GM19099 (cell line): ENCODE results near the gene TNKS1BP1.

ENCODE experiments used
- POLR2A ChIP-seq: IDR thresholded peaks from 3 replicates; pipeline ENCODE4 v1.6.1; 2011; ENCODE audit warnings: low read depth; ENCODE audit not compliant: insufficient read length; ENCODE audit errors: extremely low read depth

TNKS1BP1 gene

GRCh38 chr11:57341250-57341808 lies 16.6 kb upstream of the TNKS1BP1 start:
- no peak for TF ChIP-seq POLR2A

GRCh38 chr11:57340039-57340615 lies 15.4 kb upstream of the TNKS1BP1 start:
- TF ChIP-seq POLR2A, result no peak

GRCh38 chr11:57339328-57339727 lies 14.6 kb upstream of the TNKS1BP1 start:
- TF ChIP-seq POLR2A, result no peak

GRCh38 chr11:57338142-57338541 lies 13.4 kb upstream of the TNKS1BP1 start, which contains the start of gene P2RX3:
TSS of gene P2RX3 (plus strand) at chr11:57338352. CDS start at chr11:57338551, 199 bp downstream.
- no peak for TF ChIP-seq POLR2A

GRCh38 chr11:57336111-57336666 lies 11.4 kb upstream of the TNKS1BP1 start:
- TF ChIP-seq POLR2A, result no peak

- peak; percentile 82 for TF ChIP-seq POLR2A
Observed at GRCh38 chr11:57335343-57336110, 10.8 kb upstream of the TNKS1BP1 start, which contains the start of gene SSRP1. TSS of gene SSRP1 (minus strand) at chr11:57335892. CDS start at chr11:57335121, 771 bp downstream.

- no peak for TF ChIP-seq POLR2A
Observed at GRCh38 chr11:57335023-57335342, 10.2 kb upstream of the TNKS1BP1 start.

- no peak for TF ChIP-seq POLR2A
Observed at GRCh38 chr11:57332694-57333440, 8.1 kb upstream of the TNKS1BP1 start.

GRCh38 chr11:57331720-57332119 lies 7.0 kb upstream of the TNKS1BP1 start:
- TF ChIP-seq POLR2A, result no peak

- TF ChIP-seq POLR2A, result no peak
Observed at GRCh38 chr11:57330029-57330428, 5.3 kb upstream of the TNKS1BP1 start.

- no peak for TF ChIP-seq POLR2A
Observed at GRCh38 chr11:57327721-57328120, 3.0 kb upstream of the TNKS1BP1 start.

- TF ChIP-seq POLR2A, result no peak
Observed at GRCh38 chr11:57325735-57326048, 940 bp upstream of the TNKS1BP1 start.

- TF ChIP-seq POLR2A, result no peak
Observed at GRCh38 chr11:57324154-57324885, 432 bp downstream of the TNKS1BP1 start.

- no peak for TF ChIP-seq POLR2A
Observed at GRCh38 chr11:57323855-57324153, 948 bp downstream of the TNKS1BP1 start.
